KMS-11 (cell line): ENCODE results near the gene ZNF22.

Experiments used
- H2AFZ ChIP-seq: fragments of 200-600 bp; sonication (generic); 2 replicates; pipeline ENCODE4 v1.6.1; 2016; ENCODE audit warnings: antibody characterized with exemption, mixed run types, low read depth
- H3K27ac ChIP-seq: fragments of 200-600 bp; sonication (generic); 2 replicates; pipeline ENCODE4 v1.6.1; 2016; ENCODE audit warnings: mild to moderate bottlenecking, mixed run types
- H3K27me3 ChIP-seq: fragments of 200-600 bp; sonication (generic); 2 replicates; pipeline ENCODE4 v1.6.1; 2017; ENCODE audit warnings: mild to moderate bottlenecking, low read depth, mixed run types, moderate library complexity; ENCODE audit not compliant: insufficient read depth
- H3K36me3 ChIP-seq: fragments of 200-600 bp; sonication (generic); 2 replicates; pipeline ENCODE4 v1.6.1; 2017; ENCODE audit warnings: mild to moderate bottlenecking, mixed run types; ENCODE audit not compliant: insufficient read depth
- H3K4me1 ChIP-seq: fragments of 200-600 bp; sonication (generic); 2 replicates; pipeline ENCODE4 v1.6.1; 2016; ENCODE audit warnings: mild to moderate bottlenecking, low read depth, mixed run types; ENCODE audit not compliant: poor library complexity, severe bottlenecking
- H3K4me2 ChIP-seq: fragments of 200-600 bp; sonication (generic); 2 replicates; pipeline ENCODE4 v1.7.0; 2016; ENCODE audit warnings: mild to moderate bottlenecking, mixed run types
- H3K4me3 ChIP-seq: fragments of 200-600 bp; sonication (generic); IDR thresholded peaks from 2 replicates; pipeline ENCODE4 v1.6.1; 2017; ENCODE audit warnings: low read depth, low read length, mixed read lengths; ENCODE audit not compliant: insufficient read depth
- H3K79me2 ChIP-seq: fragments of 200-600 bp; sonication (generic); 2 replicates; pipeline ENCODE4 v1.6.1; 2016; ENCODE audit warnings: low read depth, mixed run types; ENCODE audit not compliant: insufficient read depth
- H3K9ac ChIP-seq: fragments of 200-600 bp; sonication (generic); 2 replicates; pipeline ENCODE4 v1.6.1; 2016; ENCODE audit warnings: mild to moderate bottlenecking, mixed run types
- H4K20me1 ChIP-seq: fragments of 200-600 bp; sonication (generic); 2 replicates; pipeline ENCODE4 v1.6.1; 2016; ENCODE audit warnings: mild to moderate bottlenecking, mixed run types; ENCODE audit not compliant: insufficient read depth
- CTCF ChIP-seq: fragments of 200-600 bp; sonication (generic); conservative IDR thresholded peaks from 2 replicates; pipeline ENCODE4 v1.6.1; 2017; ENCODE audit warnings: low read depth, mild to moderate bottlenecking, antibody characterized with exemption, low read length, moderate library complexity, mixed read lengths

Gene ZNF22

GRCh38 chr10:44960482-44961229 lies 40.1 kb upstream of the ZNF22 start:
- peak overlapping the region; percentile 99 for H3K4me2 ChIP-seq
- no peak overlapping the region for H2AFZ ChIP-seq
- no peaks in the 10 kb centered on the region for H3K27me3 ChIP-seq
- peak overlapping the region; percentile 84 for H3K9ac ChIP-seq
- H3K27ac ChIP-seq, result peak overlapping the region; percentile 89
- no peaks in the 10 kb centered on the region for H3K36me3 ChIP-seq
- peaks cover 33% of the 10 kb centered on the region for H3K4me1 ChIP-seq
- no peaks in the 10 kb centered on the region for H4K20me1 ChIP-seq
- H3K79me2 ChIP-seq, result peaks cover 78% of the 10 kb centered on the region
- H3K4me3 ChIP-seq, result no peak overlapping the region
- no peak for TF ChIP-seq CTCF

- H3K27ac ChIP-seq, result peak overlapping the region; percentile 89
- H3K9ac ChIP-seq, result peak overlapping the region; percentile 84
- H4K20me1 ChIP-seq, result no peaks in the 10 kb centered on the region
- peaks cover 84% of the 10 kb centered on the region for H3K79me2 ChIP-seq
- no peaks in the 10 kb centered on the region for H3K36me3 ChIP-seq
- no peak overlapping the region for H3K4me3 ChIP-seq
- peaks cover 39% of the 10 kb centered on the region for H3K4me1 ChIP-seq
- H2AFZ ChIP-seq, result no peak overlapping the region
- TF ChIP-seq CTCF, result no peak
- peak overlapping the region; percentile 99 for H3K4me2 ChIP-seq
- no peaks in the 10 kb centered on the region for H3K27me3 ChIP-seq
These were observed 39.5 kb upstream of the ZNF22 start for GRCh38 chr10:44961230-44961571.

GRCh38 chr10:44961931-44962750 lies 38.6 kb upstream of the ZNF22 start:
- no peak for TF ChIP-seq CTCF
- Histone ChIP-seq H3K9ac (peak overlapping the region; percentile 84), H2AFZ (no peak overlapping the region), H4K20me1 (no peaks in the 10 kb centered on the region), H3K36me3 (no peaks in the 10 kb centered on the region), H3K27me3 (no peaks in the 10 kb centered on the region), H3K4me2 (peak overlapping the region; percentile 99), H3K27ac (peak overlapping the region; percentile 89), H3K4me1 (peaks cover 48% of the 10 kb centered on the region), H3K79me2 (peaks cover 92% of the 10 kb centered on the region), H3K4me3 (no peak overlapping the region)

GRCh38 chr10:44962870-44963738 lies 37.6 kb upstream of the ZNF22 start:
- no peaks in the 10 kb centered on the region for H4K20me1 ChIP-seq
- TF ChIP-seq CTCF, result no peak
- H3K79me2 ChIP-seq, result peaks cover 92% of the 10 kb centered on the region
- peak overlapping the region; percentile 84 for H3K9ac ChIP-seq
- H3K4me2 ChIP-seq, result peak overlapping the region; percentile 100
- no peak overlapping the region for H3K4me3 ChIP-seq
- peak overlapping the region; percentile 89 for H3K27ac ChIP-seq
- H3K27me3 ChIP-seq, result no peaks in the 10 kb centered on the region
- peaks cover 5% of the 10 kb centered on the region; the same call in 1 of the 2 replicates for H3K36me3 ChIP-seq
- H2AFZ ChIP-seq, result no peak overlapping the region
- H3K4me1 ChIP-seq, result peaks cover 50% of the 10 kb centered on the region
